RWPE1 (cell line): ENCODE measurements around the gene C7.

Experiments
- CTCF ChIA-PET: fragments of 350-600 bp; sonication (Branson Sonifier 250); formaldehyde crosslinking; extraction: SDS; loops from one replicate; lab custom pipeline; 2021; lab: Yijun Ruan, JAX
- POLR2A ChIA-PET: fragments of 400-600 bp; formaldehyde crosslinking; extraction: SDS; loops from one replicate; lab custom pipeline; 2020; ENCODE audit warnings: antibody characterized with exemption; ENCODE audit not compliant: low non-redundant PET; lab: Yijun Ruan, JAX
- DNase-seq: peaks from one replicate; pipeline ENCODE4 v3.0.0; 2012; ENCODE audit warnings: low spot score
- H3K27ac ChIP-seq: fragments of 450-650 bp; 2 replicates; pipeline ENCODE4 v1.5.1; 2017
- CTCF ChIP-seq: fragments of 450-650 bp; conservative IDR thresholded peaks from 2 replicates; pipeline ENCODE4 v1.5.1; 2017; ENCODE audit warnings: low read depth, mild to moderate bottlenecking

Gene C7

GRCh38 chr5:40991981-40992559 lies 82.8 kb downstream of the C7 start:
- no peak overlapping the region for H3K27ac ChIP-seq
- DNase-seq, result no peak
- ChIA-PET CTCF (interaction anchor here (0.6 kb wide), 1 partner anchor 1041 kb away, joined by 3 read pairs; no protein-coding TSS in a partner anchor), POLR2A (no interaction called here)
- no peak for TF ChIP-seq CTCF

- H3K27ac ChIP-seq, result no peak overlapping the region
- DNase-seq, result no peak
- POLR2A ChIA-PET, result no interaction called here
- CTCF ChIA-PET, result interaction anchor here (0.5 to 0.7 kb wide), 3 partner anchors 158 to 1071 kb away, joined by 3 to 5 read pairs (median 4); no protein-coding TSS in a partner anchor
- no peak for TF ChIP-seq CTCF
These were observed 86.7 kb downstream of the C7 start for GRCh38 chr5:40995801-40996586.

- POLR2A ChIA-PET, result no interaction called here
- DNase-seq, result no peak
- H3K27ac ChIP-seq, result no peak overlapping the region
- TF ChIP-seq CTCF, result no peak
- CTCF ChIA-PET, result no interaction called here
These were observed 89.8 kb downstream of the C7 start for GRCh38 chr5:40999142-40999541.

GRCh38 chr5:40999966-41000365 lies 90.7 kb downstream of the C7 start:
- CTCF ChIA-PET, result no interaction called here

GRCh38 chr5:41003670-41004376 lies 94.5 kb downstream of the C7 start:
- POLR2A ChIA-PET, result no interaction called here
- CTCF ChIA-PET, result interaction anchor here (0.6 kb wide), 1 partner anchor 1761 kb away, joined by 3 read pairs; no protein-coding TSS in a partner anchor
- no peak for TF ChIP-seq CTCF
- DNase-seq, result no peak
- no peak overlapping the region for H3K27ac ChIP-seq

More at GRCh38 chr5:40999966-41000365, 90.7 kb downstream of the C7 start:
- H3K27ac ChIP-seq, result no peak overlapping the region
- POLR2A ChIA-PET, result no interaction called here
- no peak for DNase-seq
- TF ChIP-seq CTCF, result no peak

GRCh38 chr5:41004931-41005330 lies 95.6 kb downstream of the C7 start:
- no peak for DNase-seq

More at GRCh38 chr5:41004931-41005330, 95.6 kb downstream of the C7 start:
- ChIA-PET POLR2A (no interaction called here), CTCF (no interaction called here)
- TF ChIP-seq CTCF, result no peak
- no peak overlapping the region for H3K27ac ChIP-seq
